ENCODE data around the gene AR. TPM values are rescaled to one million over a fixed set of nuclear protein-coding genes. Genes with fewer than 3 reads are reported as not detected.

AR gene
- total and polyA plus RNA-seq, 9 donors, result 7.5 to 40.4 (median 27.1) TPM

DNA sequence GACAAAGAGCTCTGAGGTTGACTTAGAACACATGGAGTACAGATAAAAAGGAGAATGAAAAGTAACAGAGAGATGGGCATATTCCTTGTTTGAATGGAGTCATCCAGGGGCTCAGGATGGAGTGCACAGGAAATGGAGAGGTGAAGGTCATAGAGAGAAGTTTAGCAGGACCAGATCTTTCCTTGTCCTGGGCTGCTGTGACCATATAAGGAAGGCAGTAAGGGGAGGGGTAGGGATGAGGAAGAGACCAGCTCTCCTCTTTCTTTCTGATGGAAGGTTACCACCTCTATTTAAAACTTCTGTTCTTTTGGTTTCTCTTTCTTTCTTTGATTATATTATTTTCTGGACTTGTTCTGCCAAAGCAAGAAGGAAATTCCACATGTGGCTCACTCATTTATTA, 27.0 kb downstream of the AR start:
- H3K27me3 ChIP-seq, result no peaks in the 10 kb centered on the region
- no peak overlapping the region for H3K27ac ChIP-seq
- intact Hi-C loops (cut with DNase I), result no loop called here
- no peak for DNase-seq
- no peak overlapping the region for H3K4me3 ChIP-seq
- H3K4me1 ChIP-seq (ENCODE audit: insufficient read depth), result peaks cover 3% of the 10 kb centered on the region
- H3K9me3 ChIP-seq, result no peaks in the 10 kb centered on the region
- no peaks in the 10 kb centered on the region for H3K36me3 ChIP-seq
- TF ChIP-seq EP300 (IDR thresholded peaks at IDR 0.05) (no peak), CTCF (IDR thresholded peaks at IDR 0.05) (no peak), POLR2A (IDR thresholded peaks at IDR 0.05) (no peak)

GRCh38 chrX:67574696-67575095, 30.9 kb downstream of the AR start:
- Histone ChIP-seq H3K4me1 (ENCODE audit: insufficient read depth) (peaks cover 1% of the 10 kb centered on the region), H3K27me3 (no peaks in the 10 kb centered on the region), H3K27ac (no peak overlapping the region), H3K36me3 (no peaks in the 10 kb centered on the region), H3K9me3 (no peaks in the 10 kb centered on the region), H3K4me3 (no peak overlapping the region)
- intact Hi-C loops (cut with DNase I), result no loop called here
- TF ChIP-seq EP300 (IDR thresholded peaks at IDR 0.05), result no peak
- TF ChIP-seq POLR2A (IDR thresholded peaks at IDR 0.05), result no peak
- no peak for TF ChIP-seq CTCF (IDR thresholded peaks at IDR 0.05)
- no peak for DNase-seq
- 25 to 36% (median 28%) methylated on average over 2 of the region's 2 CpGs for WGBS, 3 donors

GRCh38 chrX:67582436-67582835, 38.6 kb downstream of the AR start:
- no peaks in the 10 kb centered on the region for H3K9me3 ChIP-seq
- H3K27me3 ChIP-seq, result no peaks in the 10 kb centered on the region
- no peak for DNase-seq
- H3K4me1 ChIP-seq (ENCODE audit: insufficient read depth), result no peaks in the 10 kb centered on the region
- no peak overlapping the region for H3K4me3 ChIP-seq
- TF ChIP-seq EP300 (IDR thresholded peaks at IDR 0.05) (no peak), CTCF (IDR thresholded peaks at IDR 0.05) (no peak), POLR2A (IDR thresholded peaks at IDR 0.05) (no peak)
- H3K36me3 ChIP-seq, result no peaks in the 10 kb centered on the region
- H3K27ac ChIP-seq, result no peak overlapping the region
- WGBS, 3 donors, result 64 to 71% (median 67%) methylated on average over 4 of the region's 4 CpGs
- intact Hi-C loops (cut with DNase I), result no loop called here

DNA sequence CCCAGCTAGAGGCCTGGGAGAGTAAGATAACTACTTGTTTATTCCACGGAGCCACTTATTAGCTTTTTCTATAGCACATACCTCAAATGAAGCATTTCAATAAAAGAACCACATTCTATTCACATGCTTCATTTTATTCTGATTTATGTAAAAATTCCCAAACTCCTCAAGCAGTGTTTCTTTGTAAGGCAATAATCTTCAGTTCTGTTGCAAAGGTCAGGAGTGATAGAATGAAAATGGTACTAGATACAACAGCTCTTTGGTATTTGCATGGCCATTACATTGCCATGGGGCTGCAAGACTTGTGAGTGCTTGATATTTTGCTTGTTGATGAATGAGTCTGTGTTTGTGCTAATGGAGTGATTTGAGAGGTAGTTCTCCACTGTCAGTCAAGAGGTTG, 39.4 kb downstream of the AR start:
- DNase-seq, result no peak
- no peaks in the 10 kb centered on the region for H3K9me3 ChIP-seq

More for the DNA sequence above, 39.4 kb downstream of the AR start:
- TF ChIP-seq EP300 (IDR thresholded peaks at IDR 0.05) (no peak), POLR2A (IDR thresholded peaks at IDR 0.05) (no peak), CTCF (IDR thresholded peaks at IDR 0.05) (no peak)
- 59 to 73% (median 60%) methylated on average over 1 of the region's 1 CpG for WGBS, 3 donors
- Histone ChIP-seq H3K27ac (no peak overlapping the region), H3K4me3 (no peak overlapping the region), H3K4me1 (ENCODE audit: insufficient read depth) (no peaks in the 10 kb centered on the region), H3K27me3 (no peaks in the 10 kb centered on the region), H3K36me3 (no peaks in the 10 kb centered on the region)
- intact Hi-C loops (cut with DNase I), result no loop called here

Data from ovary (tissue), 9 donors.